GM19467 (cell line): ENCODE data around the gene TP73.

Experiments used
- ATAC-seq: cut with Tn5 transposase; IDR thresholded peaks from one replicate; pipeline ENCODE4 v1.9.1; 2021; ENCODE audit warnings: mild to moderate bottlenecking, moderate library complexity; ENCODE audit not compliant: unreplicated experiment

Gene TP73

GRCh38 chr1:3756394-3756793 lies 104.1 kb downstream of the TP73 start:
- no peak for ATAC-seq

- ATAC-seq = no peak
Observed at GRCh38 chr1:3759164-3759563, 106.8 kb downstream of the TP73 start.

GRCh38 chr1:3759796-3760195 lies 107.5 kb downstream of the TP73 start:
- ATAC-seq = no peak

DNA sequence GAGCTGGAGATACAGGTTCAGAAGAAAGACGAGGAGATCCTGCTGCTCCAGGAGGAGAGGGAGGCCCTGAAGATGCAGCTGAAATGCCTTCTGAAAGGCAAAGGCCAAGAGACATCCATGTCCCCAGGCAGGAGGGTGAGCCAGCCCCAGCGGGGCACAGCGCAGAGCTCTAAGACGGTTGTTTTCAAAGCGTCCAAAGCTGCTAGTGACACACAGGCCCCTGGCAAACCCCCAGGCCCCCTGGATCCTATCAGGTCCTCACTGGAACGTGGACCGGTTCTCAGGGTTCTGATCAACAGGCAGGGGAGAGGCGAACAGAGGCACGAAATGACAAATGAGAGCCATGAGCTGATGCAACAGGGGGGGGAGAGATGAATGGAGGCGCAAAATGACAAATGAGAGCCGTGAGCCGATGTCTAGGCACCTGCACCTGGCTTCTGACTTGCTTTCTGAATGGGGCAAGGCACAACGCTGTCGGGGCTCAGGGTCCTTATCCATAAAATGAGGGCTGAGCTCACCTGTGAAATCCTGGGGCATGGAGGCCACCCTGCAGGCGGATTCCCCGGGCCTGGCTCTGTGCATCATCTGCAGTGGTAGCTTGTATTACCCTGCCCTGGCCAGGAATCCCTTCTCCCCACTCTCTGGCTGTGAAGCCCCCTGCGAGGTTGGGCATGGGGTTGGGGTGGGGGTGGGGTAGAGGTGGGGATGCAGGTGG lies 109.1 kb downstream of the TP73 start:
- ATAC-seq = no peak

DNA sequence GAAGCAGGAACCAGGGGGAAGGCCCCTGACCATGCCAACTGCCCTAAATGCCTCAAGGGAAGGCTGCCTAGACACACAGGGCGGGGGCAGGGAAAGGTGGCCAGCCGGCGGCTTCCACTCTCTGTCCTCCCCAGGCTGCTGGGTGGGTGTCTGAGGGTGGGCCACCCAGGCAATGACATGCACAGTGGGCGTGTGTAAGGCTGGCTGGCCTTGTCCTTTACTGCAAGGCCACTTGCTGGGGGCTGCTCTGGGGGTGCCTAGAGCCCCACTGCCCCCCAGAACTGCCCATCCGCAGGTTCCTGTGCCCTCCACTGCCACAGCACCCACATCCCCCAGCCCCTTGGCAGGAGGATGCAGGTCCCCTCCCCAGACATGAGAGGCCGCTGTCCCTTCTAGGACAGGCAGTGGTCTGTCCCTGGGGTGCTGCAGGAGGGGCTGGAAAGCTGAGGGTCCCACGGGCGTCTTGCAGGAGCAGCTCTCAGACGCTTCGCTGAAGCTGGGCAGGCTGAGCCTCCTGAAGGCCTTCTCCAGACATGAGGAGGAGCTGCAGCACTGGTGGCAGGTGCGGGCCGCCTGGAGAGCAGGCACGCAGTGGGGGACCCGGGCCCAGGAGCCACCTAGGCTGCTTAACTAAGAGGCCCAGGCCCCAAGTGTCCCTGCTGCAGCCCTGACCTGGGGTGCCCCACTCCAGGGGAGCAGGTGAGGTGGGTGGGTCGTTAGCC lies 110.0 kb downstream of the TP73 start:
- no peak for ATAC-seq

GRCh38 chr1:3762873-3763228 lies 110.5 kb downstream of the TP73 start:
- no peak for ATAC-seq

DNA sequence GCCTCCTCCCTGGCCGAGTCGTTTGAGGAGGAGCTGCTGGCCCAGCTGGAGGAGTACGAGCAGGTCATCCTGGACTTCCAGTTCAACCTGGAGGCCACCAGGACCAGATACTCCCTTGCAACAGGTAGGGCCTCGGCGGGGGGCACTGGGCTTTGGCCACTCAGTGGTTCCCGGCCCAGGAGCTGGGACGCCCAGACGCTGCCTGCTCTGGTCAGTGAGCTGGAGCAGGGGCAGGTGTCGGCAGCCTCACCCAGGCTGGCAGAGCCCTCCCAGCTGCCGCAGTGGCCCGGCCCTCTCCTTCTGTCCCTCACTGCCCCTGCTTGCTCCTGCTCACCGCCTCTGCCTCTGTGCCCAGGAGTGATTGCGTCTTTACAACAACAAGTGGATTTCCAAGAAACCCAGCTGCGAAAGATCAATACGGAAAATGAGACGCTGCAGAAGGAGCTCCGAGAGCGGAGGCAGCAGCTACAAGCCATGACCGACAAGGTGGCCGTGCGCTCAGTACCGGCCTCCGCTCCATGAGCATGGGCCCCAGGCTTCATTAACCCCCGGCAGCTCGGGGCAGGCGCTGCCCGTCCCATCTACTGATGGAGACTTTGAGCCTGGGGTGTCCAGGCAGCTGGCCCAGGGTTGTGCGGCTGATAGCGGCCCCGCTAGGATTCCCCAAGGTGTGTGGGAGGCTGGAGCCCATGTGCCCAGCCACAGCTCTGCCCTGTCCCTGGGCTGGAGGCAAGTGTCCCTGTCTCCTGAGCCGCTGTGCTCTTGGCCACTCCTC lies 111.2 kb downstream of the TP73 start:
- no peak for ATAC-seq

DNA sequence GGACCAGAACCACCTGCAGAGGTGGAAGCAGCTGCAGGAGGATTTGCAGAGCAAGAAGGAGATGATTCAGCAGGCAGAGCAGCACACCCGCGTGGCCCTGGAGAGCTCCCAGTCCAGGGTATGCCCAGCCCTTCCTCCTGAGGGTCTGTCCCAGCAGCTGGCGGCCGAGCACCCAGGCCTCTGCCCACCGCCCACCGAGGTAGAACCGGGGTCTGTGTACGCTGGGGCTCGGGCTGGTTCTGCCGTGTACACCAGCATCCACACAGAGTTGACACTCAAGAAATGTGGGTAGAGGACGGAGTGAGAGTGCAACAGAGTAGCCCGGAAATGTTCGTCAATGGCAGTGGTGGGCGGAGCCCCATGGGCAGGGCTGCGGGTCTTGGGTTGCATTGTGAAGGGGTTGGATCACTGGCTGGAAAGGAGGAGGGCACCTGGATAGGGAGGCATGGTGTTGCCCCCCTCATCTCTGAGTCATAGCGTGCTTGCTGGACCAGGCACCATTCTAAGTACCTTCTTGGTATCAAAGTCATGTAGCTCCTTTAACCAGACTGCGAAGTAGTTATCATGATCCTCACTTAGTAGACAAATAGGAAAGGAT lies 115.1 kb downstream of the TP73 start:
- no peak for ATAC-seq

DNA sequence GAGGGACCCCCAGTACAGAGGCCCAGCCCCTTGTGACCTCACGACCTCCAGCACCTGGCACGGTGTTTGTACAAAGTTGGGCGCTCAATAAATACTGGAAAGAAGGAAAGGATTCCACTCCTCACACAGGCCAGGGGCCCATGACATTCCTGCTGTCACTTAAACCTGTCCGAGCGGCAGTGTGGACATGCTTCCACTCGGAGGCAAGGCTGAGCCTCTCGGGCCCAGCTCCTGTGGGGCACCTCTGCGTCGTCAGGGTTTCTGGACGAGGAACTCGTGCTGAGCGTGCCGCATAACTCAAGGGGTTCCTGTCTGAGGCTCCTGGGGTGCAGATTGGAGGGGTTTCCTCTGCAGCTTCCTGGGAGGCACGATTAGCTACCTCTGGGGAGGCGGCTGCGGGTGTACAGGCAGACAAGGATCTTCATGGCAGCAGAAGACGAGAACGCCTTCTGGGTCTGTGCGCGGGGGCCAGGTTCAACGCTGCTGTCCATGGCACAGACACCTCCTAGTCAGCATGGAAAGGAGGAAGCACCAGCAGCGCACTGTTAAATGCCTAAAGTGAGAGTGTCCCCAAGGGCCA lies 116.6 kb downstream of the TP73 start:
- no peak for ATAC-seq

- ATAC-seq = no peak
Observed at GRCh38 chr1:3770047-3770765, 117.9 kb downstream of the TP73 start.

DNA sequence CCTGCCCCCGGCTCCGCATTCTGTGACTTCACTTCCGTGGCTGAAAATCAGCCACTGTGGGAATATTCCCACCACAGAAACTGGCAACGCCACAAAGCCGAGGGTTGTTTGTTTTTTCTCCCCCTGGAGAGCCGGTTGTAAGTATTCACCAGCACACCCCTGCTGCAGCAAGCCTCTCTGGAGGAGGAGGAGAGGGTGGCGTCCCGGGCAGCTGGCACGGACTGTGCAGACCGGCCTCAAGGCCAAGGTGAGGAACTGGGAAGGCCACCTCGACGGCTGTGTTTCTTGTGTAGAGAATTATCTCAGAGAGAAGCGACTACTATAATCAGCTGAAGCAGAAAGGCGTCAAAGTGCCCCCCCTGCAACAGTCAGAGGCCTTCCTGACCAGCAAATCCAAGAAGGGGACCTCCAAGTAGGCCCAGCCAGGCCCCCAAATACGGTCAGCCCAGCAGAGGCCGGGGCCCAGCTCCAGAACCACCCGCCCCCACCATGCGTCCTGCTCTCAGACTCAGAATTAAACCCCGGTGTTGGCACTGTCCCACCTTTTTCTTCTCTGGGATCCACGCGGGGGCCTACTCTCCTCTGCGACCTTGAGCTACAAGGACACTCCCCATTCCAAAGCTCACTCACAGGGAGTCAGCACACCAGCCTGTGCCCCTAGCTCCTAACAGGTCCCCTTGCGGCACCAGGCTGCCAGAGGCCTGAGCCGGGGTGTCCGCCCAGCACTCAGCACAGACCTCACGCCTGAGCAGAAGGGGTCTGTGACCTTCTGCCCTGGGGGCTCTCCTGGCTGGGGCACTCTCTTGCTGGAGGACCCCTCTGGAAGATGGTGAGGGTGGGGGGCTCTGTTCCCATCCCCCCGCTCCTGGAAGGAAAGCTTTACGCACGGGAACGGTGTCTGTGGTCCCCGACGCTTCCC lies 119.1 kb downstream of the TP73 start:
- no peak for ATAC-seq

DNA sequence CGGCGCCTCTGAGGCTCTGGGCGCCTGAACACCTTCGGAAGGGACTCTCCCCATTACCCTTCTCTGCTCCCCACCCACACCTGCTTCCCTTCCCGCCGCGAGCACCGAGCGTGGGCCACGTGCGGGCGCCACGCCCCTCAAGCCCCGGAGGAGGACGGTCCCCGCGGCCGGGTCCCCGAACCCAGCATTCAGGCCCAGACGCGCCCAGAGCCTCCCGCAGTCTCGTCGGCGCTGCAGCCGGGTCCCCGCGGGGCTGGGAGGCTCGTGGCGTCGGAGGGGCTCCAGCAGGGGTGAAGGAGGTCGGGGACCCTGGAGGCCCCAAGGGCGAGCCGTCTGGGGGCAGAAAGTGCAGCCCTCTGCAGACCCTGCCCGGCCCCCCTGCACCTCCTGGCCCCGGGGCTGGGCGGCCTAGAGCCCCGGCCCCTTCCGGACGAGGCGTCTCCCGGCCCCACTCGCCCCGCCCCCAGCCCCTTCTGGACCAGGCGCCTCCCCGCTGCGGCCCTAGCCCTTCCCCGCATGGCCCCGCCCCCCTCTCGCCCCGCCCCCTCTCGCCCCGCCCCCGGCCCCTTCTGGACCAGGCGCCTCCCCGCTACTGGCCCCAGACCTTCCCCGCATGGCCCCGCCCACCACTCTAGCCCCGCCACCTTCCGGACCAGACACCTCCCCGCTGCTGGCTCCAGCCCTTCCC lies 119.9 kb downstream of the TP73 start:
- peak; percentile 55 for ATAC-seq

DNA sequence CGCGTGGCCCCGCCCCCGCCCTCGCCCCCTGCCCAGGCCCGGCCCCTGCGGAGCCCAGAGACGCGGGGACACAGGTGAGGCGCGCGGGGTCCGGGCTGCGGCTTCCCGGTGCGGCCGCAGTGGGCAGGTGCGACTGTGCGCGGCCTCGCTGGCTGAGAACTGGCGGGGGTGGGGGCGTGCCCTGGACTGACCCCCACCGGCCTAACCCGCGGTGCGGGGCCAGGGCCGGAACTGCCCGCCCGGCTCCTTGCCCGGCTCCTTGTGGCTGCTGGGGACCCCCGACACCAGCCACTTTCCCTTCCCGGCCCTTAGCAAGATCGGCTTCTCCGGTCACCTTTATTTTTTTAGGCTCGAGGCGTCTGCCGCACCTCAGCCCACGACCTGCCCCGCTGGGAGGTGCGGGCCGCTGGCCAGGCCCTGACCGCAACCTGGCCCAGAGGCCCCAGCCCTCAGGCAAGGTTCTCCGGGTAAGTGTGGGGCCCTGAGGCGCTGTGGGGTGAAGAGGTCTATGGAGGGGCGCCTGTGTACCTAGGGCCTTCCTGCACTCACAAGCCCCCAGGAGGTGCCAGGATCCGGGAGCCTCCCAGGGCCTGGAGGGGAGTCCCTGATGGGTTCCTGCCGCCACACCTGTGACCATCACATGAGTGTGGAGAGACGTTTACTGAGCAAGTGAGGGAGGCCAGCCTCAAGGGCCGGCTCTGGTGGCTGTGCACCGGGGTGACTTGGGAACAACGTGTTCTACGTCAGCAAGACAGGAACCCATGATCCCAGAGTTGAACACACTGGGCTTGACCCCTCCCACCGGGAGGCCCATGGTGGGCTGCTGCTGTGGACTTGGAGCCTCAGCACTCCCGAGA lies 120.6 kb downstream of the TP73 start, which contains the start of gene SMIM1:
Gene SMIM1, plus strand, starts transcription at position 35 of the 857 bp plus-strand sequence. CDS start 2,625 bp downstream, outside the sequence.
- no peak for ATAC-seq

GRCh38 chr1:3773572-3774275 lies 121.4 kb downstream of the TP73 start:
- no peak for ATAC-seq

GRCh38 chr1:3774276-3774945 lies 122.1 kb downstream of the TP73 start:
- no peak for ATAC-seq

- no peak for ATAC-seq
Observed at GRCh38 chr1:3774946-3775489, 122.7 kb downstream of the TP73 start.
